HG02852 (cell line): Measurements from ENCODE around the gene LACC1.

Experiments
- ATAC-seq: cut with Tn5 transposase; IDR thresholded peaks from one replicate; pipeline ENCODE4 v1.9.1; 2021; ENCODE audit warnings: mild to moderate bottlenecking, moderate library complexity; ENCODE audit not compliant: unreplicated experiment

Gene LACC1

DNA sequence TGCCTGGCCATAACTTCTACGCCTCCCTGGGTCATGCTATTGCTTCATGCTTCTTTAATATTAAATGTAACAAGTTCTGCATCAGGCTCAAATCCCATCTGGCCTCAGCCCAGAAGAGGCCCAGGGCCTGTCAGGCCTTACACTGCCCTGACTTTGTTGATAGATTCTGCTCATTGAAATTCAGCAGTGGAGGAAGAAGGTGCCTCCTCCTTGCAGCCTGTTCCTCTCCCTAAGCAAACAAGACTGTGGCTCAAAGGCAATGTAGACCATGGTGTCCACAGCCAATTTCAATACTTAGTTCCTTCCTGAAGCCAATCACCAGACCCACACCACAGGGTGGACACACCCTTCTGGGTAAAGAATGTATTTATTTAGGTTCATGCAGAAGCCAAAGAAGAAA lies 59.4 kb downstream of the LACC1 start:
- no peak for ATAC-seq

DNA sequence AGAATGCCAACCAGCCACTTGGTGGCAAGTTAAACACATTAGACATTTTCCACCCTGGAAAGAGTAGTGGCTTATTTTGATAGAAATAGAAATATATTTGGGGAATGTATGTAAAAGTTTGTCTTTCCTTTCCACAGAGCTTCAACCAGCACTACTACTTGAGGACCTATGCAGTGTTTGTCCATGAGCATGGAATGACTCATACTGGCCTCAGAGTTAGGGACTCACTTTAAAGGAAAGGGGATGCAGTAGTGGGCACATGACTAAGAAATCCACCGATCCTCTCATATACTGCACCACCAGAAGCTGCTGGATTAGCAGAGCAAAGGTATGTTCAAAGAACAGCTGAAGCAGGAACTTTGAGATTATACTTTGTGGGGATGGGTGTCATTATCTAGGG lies 62.6 kb downstream of the LACC1 start:
- ATAC-seq = no peak
